Nasal cavity respiratory epithelium epithelial cell of viscerocranial mucosa (primary cell): ENCODE data around the gene PINK1. TPM values are rescaled to one million over a fixed set of nuclear protein-coding genes. Genes with fewer than 3 reads are reported as not detected.

ENCODE experiments used
- total RNA-seq: library from RNA; depleted of rRNA; stranded (reverse); fragments of >200 nt; gene quantifications from 2 replicates; pipeline ENCODE4 v1.2.3, GENCODE V29; 2014

The PINK1 gene
- 50.2 and 60.7 TPM in 2 replicates for total RNA-seq

DNA sequence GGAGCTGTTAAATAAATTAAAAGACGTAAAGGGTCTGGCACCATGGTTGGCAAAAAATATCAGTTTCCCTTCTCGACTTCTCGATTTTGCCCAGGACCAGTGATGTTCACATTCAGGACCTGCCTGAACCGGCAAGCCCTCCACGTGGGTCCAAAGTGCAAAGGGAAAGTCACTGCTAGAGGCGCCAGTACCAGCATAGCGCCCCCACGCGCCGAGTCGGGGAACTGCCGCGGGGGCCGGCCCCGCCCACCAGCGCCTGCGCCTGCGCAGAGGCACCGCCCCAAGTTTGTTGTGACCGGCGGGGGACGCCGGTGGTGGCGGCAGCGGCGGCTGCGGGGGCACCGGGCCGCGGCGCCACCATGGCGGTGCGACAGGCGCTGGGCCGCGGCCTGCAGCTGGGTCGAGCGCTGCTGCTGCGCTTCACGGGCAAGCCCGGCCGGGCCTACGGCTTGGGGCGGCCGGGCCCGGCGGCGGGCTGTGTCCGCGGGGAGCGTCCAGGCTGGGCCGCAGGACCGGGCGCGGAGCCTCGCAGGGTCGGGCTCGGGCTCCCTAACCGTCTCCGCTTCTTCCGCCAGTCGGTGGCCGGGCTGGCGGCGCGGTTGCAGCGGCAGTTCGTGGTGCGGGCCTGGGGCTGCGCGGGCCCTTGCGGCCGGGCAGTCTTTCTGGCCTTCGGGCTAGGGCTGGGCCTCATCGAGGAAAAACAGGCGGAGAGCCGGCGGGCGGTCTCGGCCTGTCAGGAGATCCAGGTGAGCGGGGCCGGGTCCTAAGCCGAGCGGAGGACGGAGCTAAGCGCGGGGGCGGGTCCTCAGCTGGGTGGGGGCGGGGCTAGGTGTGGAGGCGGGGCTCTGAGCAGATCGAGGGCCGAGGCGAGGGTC, at the start of gene PINK1:
Gene PINK1 (plus strand): TSS at position 269 of the 875 bp plus-strand sequence. CDS start 91 bp downstream, at position 360.

GRCh38 chr1:20588634-20589225, 44.5 kb upstream of the PINK1 start, which contains the start of gene CDA:
TSS of gene CDA (plus strand) at chr1:20589097. CDS start at chr1:20589130, 33 bp downstream.

DNA sequence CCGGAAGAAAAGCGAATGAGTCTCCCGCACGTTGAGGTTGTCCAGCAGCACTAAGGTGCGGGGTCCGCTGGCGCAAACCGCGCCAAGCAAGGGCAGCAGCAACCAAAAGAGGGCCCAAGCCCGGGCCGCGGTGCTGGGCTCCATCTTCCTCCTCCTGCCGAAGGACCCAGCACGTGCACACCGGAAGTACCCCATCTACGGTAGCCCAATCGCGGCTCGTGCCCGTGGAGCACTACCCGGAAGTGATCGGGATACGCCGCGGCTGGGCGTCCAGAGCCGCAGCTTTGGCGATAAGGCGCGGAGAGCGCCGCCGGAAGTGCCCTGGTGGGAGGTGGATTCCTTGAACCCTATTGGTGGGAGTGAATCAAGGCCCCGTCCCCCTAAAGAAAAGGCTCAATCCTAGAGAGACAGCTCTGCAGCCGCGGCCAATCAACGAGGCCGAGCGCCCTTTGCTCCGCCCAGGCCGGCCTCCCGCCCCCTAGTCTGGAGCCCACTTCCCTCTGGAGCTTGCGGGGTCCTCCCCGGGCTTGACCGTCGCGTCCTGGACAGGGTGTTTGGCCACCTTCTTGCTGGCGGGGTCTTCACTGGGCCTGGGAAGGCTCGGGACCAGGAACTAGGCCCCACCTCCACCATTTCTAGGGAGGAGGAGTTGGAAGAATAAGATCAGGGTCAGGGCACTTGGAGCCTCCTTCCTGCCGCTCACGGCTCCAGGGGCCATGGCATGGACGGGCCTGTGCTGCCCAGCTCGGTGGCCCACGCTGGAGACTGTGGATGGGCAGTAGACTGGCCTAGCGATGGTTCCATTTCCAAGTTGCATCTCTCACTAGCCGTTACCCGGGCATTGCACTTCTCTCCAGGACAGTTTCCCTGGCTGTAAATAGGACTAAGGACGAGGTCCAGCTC, 28.2 kb downstream of the PINK1 start, which contains the start of gene DDOST:
Gene DDOST (minus strand): TSS at position 163 of the 903 bp plus-strand sequence. CDS start 19 bp downstream, at position 144.

Other genes with a start within 250 kb of the PINK1 start
- gene CAMK2N1, start 147.2 kb upstream of the PINK1 start, total RNA-seq = 6.9 and 7.2 TPM in 2 replicates
- gene MUL1, start 125.3 kb upstream of the PINK1 start, total RNA-seq = 29.7 and 31.3 TPM in 2 replicates
- not detected in 2 replicates for gene FAM43B, start 80.9 kb upstream of the PINK1 start, total RNA-seq
- 0.68 and 0.71 TPM in 2 replicates for gene CDA, start 44.4 kb upstream of the PINK1 start, total RNA-seq
- gene DDOST, start 27.9 kb downstream of the PINK1 start, total RNA-seq = 236 and 441 TPM in 2 replicates
- gene KIF17, start 84.5 kb downstream of the PINK1 start, total RNA-seq = 1.7 and 2.1 TPM in 2 replicates
- 39.8 and 51.6 TPM in 2 replicates for gene SH2D5, start 99.2 kb downstream of the PINK1 start, total RNA-seq
- 155 and 205 TPM in 2 replicates for gene HP1BP3, start 153.8 kb downstream of the PINK1 start, total RNA-seq